Loucy (cell line): ENCODE measurements around the gene CRADD.

ENCODE experiments used
- H2AFZ ChIP-seq: fragments of 200-600 bp; sonication (generic); 2 replicates; pipeline ENCODE4 v1.6.0; 2016; ENCODE audit warnings: antibody characterized with exemption, mild to moderate bottlenecking, low read length, moderate library complexity
- H3F3A ChIP-seq: fragments of 200-600 bp; 2 replicates; pipeline ENCODE4 v1.6.0; 2016; ENCODE audit warnings: antibody characterized with exemption, low read depth, mild to moderate bottlenecking
- H3K27me3 ChIP-seq: fragments of 200-600 bp; sonication (generic); 2 replicates; pipeline ENCODE4 v1.6.1; 2014; ENCODE audit warnings: low read length, mild to moderate bottlenecking; ENCODE audit not compliant: insufficient read depth, poor library complexity, severe bottlenecking
- H3K36me3 ChIP-seq: fragments of 200-600 bp; sonication (generic); 2 replicates; pipeline ENCODE4 v1.6.1; 2016; ENCODE audit warnings: low read length; ENCODE audit not compliant: insufficient read depth
- H3K4me1 ChIP-seq: fragments of 200-600 bp; sonication (generic); 2 replicates; pipeline ENCODE4 v1.5.1; 2014; ENCODE audit warnings: low read length, mild to moderate bottlenecking; ENCODE audit not compliant: insufficient read depth, poor library complexity, severe bottlenecking
- H3K4me2 ChIP-seq: fragments of 200-600 bp; sonication (generic); 2 replicates; pipeline ENCODE4 v1.6.0; 2014; ENCODE audit warnings: antibody characterized with exemption, low read length, low read depth, mild to moderate bottlenecking; ENCODE audit not compliant: poor library complexity, severe bottlenecking
- H3K4me3 ChIP-seq: fragments of 200-600 bp; sonication (generic); 2 replicates; pipeline ENCODE4 v1.5.1; 2014; ENCODE audit warnings: low read length, mild to moderate bottlenecking, mixed read lengths; ENCODE audit not compliant: poor library complexity, severe bottlenecking
- H3K79me2 ChIP-seq: fragments of 200-600 bp; sonication (generic); 2 replicates; pipeline ENCODE4 v1.6.1; 2014; ENCODE audit warnings: low read length; ENCODE audit not compliant: insufficient read depth
- H3K9ac ChIP-seq: fragments of 200-600 bp; sonication (generic); 2 replicates; pipeline ENCODE4 v1.6.0; 2014; ENCODE audit warnings: mild to moderate bottlenecking, low read depth, low read length, moderate library complexity; ENCODE audit not compliant: poor library complexity, severe bottlenecking
- H3K9me2 ChIP-seq: fragments of 200-600 bp; sonication (generic); replicated peaks from 2 replicates; pipeline ENCODE4 v1.6.1; 2016; ENCODE audit warnings: low read depth, low read length, mixed read lengths
- H3K9me3 ChIP-seq: fragments of 200-600 bp; sonication (generic); 2 replicates; pipeline ENCODE4 v1.6.1; 2014; ENCODE audit warnings: mild to moderate bottlenecking, antibody characterized with exemption, low read length, low read depth; ENCODE audit not compliant: insufficient read depth
- H4K20me1 ChIP-seq: fragments of 200-600 bp; sonication (generic); 2 replicates; pipeline ENCODE4 v1.6.0; 2014; ENCODE audit warnings: antibody characterized with exemption, low read length, mild to moderate bottlenecking; ENCODE audit not compliant: insufficient read depth, poor library complexity, severe bottlenecking
- EZH2phosphoT487 ChIP-seq: fragments of 200-600 bp; IDR thresholded peaks from 2 replicates; pipeline ENCODE4 v1.6.1; 2018; ENCODE audit warnings: antibody characterized with exemption, mild to moderate bottlenecking, moderate library complexity, borderline replicate concordance
- TF ChIP-seq, protein P1 (sequence below): fragments of 200-600 bp; sonication (generic); conservative IDR thresholded peaks from 2 replicates; pipeline ENCODE4 v1.5.1; 2014; ENCODE audit warnings: mild to moderate bottlenecking, antibody characterized with exemption, low read length

The CRADD gene

DNA sequence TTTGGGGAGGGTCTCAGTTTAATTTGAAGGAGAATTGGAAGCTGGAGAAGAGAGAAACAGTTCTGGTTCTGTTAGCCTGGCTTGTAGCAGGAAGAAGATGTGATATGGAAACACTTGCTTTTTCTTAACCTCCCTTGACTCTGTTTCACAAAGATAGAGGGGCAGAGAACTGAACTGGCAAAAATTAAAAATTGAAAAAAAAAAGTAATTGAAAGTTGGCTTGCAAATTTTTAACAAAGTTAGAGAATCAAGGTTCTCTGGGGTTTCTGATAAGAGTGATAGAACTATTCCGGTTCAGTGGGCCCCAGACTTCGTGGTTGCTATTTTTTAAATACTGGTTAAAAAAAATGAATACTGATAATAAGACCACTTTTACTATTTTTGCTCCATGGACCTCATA is 2.8 kb downstream of the CRADD start:
- Histone ChIP-seq H3K9me2 (no peaks in the 10 kb centered on the region; the same call in 1 of the 2 replicates), H2AFZ (no peak overlapping the region), H3K4me2 (peak overlapping the region; percentile 92), H3F3A (no peaks in the 10 kb centered on the region), H3K9ac (peak overlapping the region; percentile 3), H3K79me2 (peaks cover 10% of the 10 kb centered on the region), H3K36me3 (no peaks in the 10 kb centered on the region), H3K4me1 (peaks cover 42% of the 10 kb centered on the region), H3K4me3 (peak overlapping the region; percentile 13), H4K20me1 (no peaks in the 10 kb centered on the region), H3K27me3 (peaks cover 9% of the 10 kb centered on the region), H3K9me3 (no peaks in the 10 kb centered on the region)
- TF ChIP-seq, protein P1, sequence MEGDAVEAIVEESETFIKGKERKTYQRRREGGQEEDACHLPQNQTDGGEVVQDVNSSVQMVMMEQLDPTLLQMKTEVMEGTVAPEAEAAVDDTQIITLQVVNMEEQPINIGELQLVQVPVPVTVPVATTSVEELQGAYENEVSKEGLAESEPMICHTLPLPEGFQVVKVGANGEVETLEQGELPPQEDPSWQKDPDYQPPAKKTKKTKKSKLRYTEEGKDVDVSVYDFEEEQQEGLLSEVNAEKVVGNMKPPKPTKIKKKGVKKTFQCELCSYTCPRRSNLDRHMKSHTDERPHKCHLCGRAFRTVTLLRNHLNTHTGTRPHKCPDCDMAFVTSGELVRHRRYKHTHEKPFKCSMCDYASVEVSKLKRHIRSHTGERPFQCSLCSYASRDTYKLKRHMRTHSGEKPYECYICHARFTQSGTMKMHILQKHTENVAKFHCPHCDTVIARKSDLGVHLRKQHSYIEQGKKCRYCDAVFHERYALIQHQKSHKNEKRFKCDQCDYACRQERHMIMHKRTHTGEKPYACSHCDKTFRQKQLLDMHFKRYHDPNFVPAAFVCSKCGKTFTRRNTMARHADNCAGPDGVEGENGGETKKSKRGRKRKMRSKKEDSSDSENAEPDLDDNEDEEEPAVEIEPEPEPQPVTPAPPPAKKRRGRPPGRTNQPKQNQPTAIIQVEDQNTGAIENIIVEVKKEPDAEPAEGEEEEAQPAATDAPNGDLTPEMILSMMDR, result no peak
- no peak for TF ChIP-seq EZH2phosphoT487

DNA sequence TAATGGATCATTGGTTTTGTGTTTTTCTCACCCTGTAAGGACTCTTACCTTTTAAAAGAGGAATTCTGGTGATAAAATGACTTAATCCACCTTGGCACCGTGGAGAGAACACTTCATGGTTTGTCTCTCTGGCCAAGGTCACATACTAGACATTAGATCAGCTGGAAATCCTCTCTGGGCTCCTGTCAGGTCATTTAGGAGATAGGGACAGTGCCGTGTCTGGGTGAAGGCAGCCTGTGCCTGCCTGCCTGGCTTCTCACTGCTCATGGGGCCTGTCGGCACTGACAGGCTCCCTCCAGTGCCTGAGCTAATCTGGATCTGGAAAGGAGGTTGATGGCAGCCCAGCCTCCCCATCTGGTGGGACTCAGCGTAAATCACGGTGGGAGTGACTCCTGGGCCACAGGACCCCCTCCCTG is 5.7 kb downstream of the CRADD start:
- TF ChIP-seq, protein P1, result no peak
- no peak for TF ChIP-seq EZH2phosphoT487
- H3K79me2 ChIP-seq, result peaks cover 9% of the 10 kb centered on the region

DNA sequence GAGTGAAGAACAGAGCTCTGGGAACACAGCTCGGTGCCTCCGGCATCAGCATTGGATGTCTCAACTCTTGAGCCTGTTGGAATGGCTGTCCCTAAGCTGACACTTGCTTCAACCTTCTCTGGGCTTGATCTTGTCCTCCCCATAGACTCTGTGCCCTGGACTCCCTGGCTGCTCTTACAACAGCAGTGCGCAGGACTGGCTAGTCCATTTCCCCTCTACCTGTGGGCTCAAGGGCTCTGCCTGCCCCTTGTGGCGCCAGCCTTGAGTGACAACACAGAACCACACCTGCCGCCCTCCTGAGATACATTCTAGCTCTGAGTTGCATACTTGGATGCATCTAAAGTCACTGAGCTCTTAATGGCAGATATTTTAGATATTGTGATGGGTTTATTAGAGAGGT is 6.2 kb downstream of the CRADD start:
- Histone ChIP-seq H3K9me3 (no peaks in the 10 kb centered on the region), H3K4me2 (peak overlapping the region; percentile 27), H2AFZ (no peak overlapping the region), H3K4me1 (peaks cover 30% of the 10 kb centered on the region), H3K4me3 (no peak overlapping the region), H3K36me3 (no peaks in the 10 kb centered on the region), H3K79me2 (peaks cover 4% of the 10 kb centered on the region; the same call in 1 of the 2 replicates), H3K9ac (no peak overlapping the region), H3K27me3 (no peaks in the 10 kb centered on the region), H4K20me1 (no peaks in the 10 kb centered on the region), H3F3A (no peaks in the 10 kb centered on the region), H3K9me2 (no peaks in the 10 kb centered on the region)
- TF ChIP-seq EZH2phosphoT487, result no peak
- TF ChIP-seq, protein P1, result peak; percentile 27; the same call in 1 of the 2 replicates

More for the DNA sequence above, 5.7 kb downstream of the CRADD start:
- Histone ChIP-seq H3K9ac (no peak overlapping the region), H3K9me3 (no peaks in the 10 kb centered on the region), H4K20me1 (no peaks in the 10 kb centered on the region), H3K27me3 (no peaks in the 10 kb centered on the region), H3K36me3 (no peaks in the 10 kb centered on the region), H3F3A (no peaks in the 10 kb centered on the region), H3K9me2 (no peaks in the 10 kb centered on the region), H3K4me2 (peak overlapping the region; percentile 0), H2AFZ (no peak overlapping the region), H3K4me3 (no peak overlapping the region), H3K4me1 (peaks cover 36% of the 10 kb centered on the region)
